H9 (cell line): ENCODE data around the gene IL1RAPL1. TPM values are rescaled to one million over a fixed set of nuclear protein-coding genes. Genes with fewer than 3 reads are reported as not detected.

Source experiments
- DNase-seq: peaks from one replicate; pipeline ENCODE4 v3.0.0-alpha.2; 2017
- H2AFZ ChIP-seq: one replicate; pipeline ENCODE4 v1.6.1; 2013; ENCODE audit warnings: mild to moderate bottlenecking, low read length, control low read depth, moderate library complexity
- H2AK5ac ChIP-seq: 2 replicates; pipeline ENCODE4 v1.6.1; 2013; ENCODE audit warnings: low read length, control low read depth, mixed read lengths; ENCODE audit not compliant: insufficient read length
- H2BK120ac ChIP-seq: one replicate; pipeline ENCODE4 v1.6.1; 2013; ENCODE audit warnings: low read depth, mild to moderate bottlenecking, low read length, control low read depth, inconsistent platforms; ENCODE audit not compliant: poor library complexity, severe bottlenecking
- H2BK12ac ChIP-seq: 2 replicates; pipeline ENCODE4 v1.6.1; 2013; ENCODE audit warnings: low read length, control low read depth, mixed read lengths, low read depth; ENCODE audit not compliant: insufficient read length
- H2BK15ac ChIP-seq: 2 replicates; pipeline ENCODE4 v1.6.1; 2013; ENCODE audit warnings: low read depth, low read length, control low read depth
- H2BK20ac ChIP-seq: one replicate; pipeline ENCODE4 v1.6.1; 2013; ENCODE audit warnings: low read depth, mild to moderate bottlenecking, low read length, control low read depth, inconsistent platforms; ENCODE audit not compliant: poor library complexity, severe bottlenecking
- H2BK5ac ChIP-seq: 2 replicates; pipeline ENCODE4 v1.6.1; 2013; ENCODE audit warnings: low read length, control low read depth, mixed read lengths; ENCODE audit not compliant: insufficient read length
- H3K14ac ChIP-seq: 2 replicates; pipeline ENCODE4 v1.6.1; 2013; ENCODE audit warnings: low read length, control low read depth; ENCODE audit not compliant: insufficient read depth
- H3K18ac ChIP-seq: 2 replicates; pipeline ENCODE4 v1.6.1; 2013; ENCODE audit warnings: low read depth, mild to moderate bottlenecking, mixed read lengths, low read length, control low read depth; ENCODE audit not compliant: insufficient read length
- H3K23ac ChIP-seq: 2 replicates; pipeline ENCODE4 v1.6.1; 2013; ENCODE audit warnings: low read length, control low read depth, mixed read lengths, low read depth; ENCODE audit not compliant: insufficient read length
- H3K23me2 ChIP-seq: 2 replicates; pipeline ENCODE4 v1.6.1; 2013; ENCODE audit warnings: low read depth, mild to moderate bottlenecking, mixed read lengths, low read length, control low read depth; ENCODE audit not compliant: insufficient read length, poor library complexity, severe bottlenecking
- H3K27ac ChIP-seq: 2 replicates; pipeline ENCODE4 v1.5.1; 2013; ENCODE audit warnings: low read length, control low read depth, mixed read lengths, low read depth; ENCODE audit not compliant: insufficient read length
- H3K27me3 ChIP-seq: 2 replicates; pipeline ENCODE4 v1.6.1; 2013; ENCODE audit warnings: low read length, control low read depth, inconsistent platforms; ENCODE audit not compliant: insufficient read depth
- H3K4ac ChIP-seq: 2 replicates; pipeline ENCODE4 v1.6.1; 2013; ENCODE audit warnings: low read depth, mild to moderate bottlenecking, control low read depth, inconsistent platforms, low read length, moderate library complexity
- H3K4me1 ChIP-seq: 2 replicates; pipeline ENCODE4 v1.6.1; 2013; ENCODE audit warnings: low read length, control low read depth, inconsistent platforms; ENCODE audit not compliant: insufficient read depth
- H3K4me2 ChIP-seq: 2 replicates; pipeline ENCODE4 v1.6.1; 2013; ENCODE audit warnings: low read length, control low read depth, mixed read lengths; ENCODE audit not compliant: insufficient read length, insufficient read depth
- H3K56ac ChIP-seq: 2 replicates; pipeline ENCODE4 v1.6.1; 2013; ENCODE audit warnings: low read depth, mild to moderate bottlenecking, mixed read lengths, low read length, control low read depth; ENCODE audit not compliant: insufficient read length
- H3K79me1 ChIP-seq: 2 replicates; pipeline ENCODE4 v1.6.1; 2013; ENCODE audit warnings: low read depth, mild to moderate bottlenecking, moderate library complexity, low read length, control low read depth, inconsistent platforms; ENCODE audit not compliant: insufficient read depth, poor library complexity, severe bottlenecking
- H3K79me2 ChIP-seq: 2 replicates; pipeline ENCODE4 v1.6.1; 2013; ENCODE audit warnings: low read length, control low read depth, inconsistent platforms; ENCODE audit not compliant: insufficient read depth
- H3K9ac ChIP-seq: 2 replicates; pipeline ENCODE4 v1.6.1; 2013; ENCODE audit warnings: low read length, control low read depth, mixed read lengths; ENCODE audit not compliant: insufficient read length; ENCODE audit errors: extremely low read depth
- H3K9me3 ChIP-seq: one replicate; pipeline ENCODE4 v1.6.1; 2013; ENCODE audit warnings: low read depth, low read length, inconsistent platforms; ENCODE audit not compliant: control insufficient read depth
- H3T11ph ChIP-seq: one replicate; pipeline ENCODE4 v1.6.1; 2013; ENCODE audit warnings: mild to moderate bottlenecking, low read length, control low read depth, inconsistent platforms
- H4K20me1 ChIP-seq: one replicate; pipeline ENCODE4 v1.6.1; 2013; ENCODE audit not compliant: control insufficient read depth, insufficient read length, insufficient read depth
- H4K5ac ChIP-seq: 2 replicates; pipeline ENCODE4 v1.6.1; 2013; ENCODE audit warnings: low read depth, mild to moderate bottlenecking, mixed read lengths, low read length, control low read depth; ENCODE audit not compliant: insufficient read length
- H4K8ac ChIP-seq: replicated peaks from 2 replicates; pipeline ENCODE4 v1.6.1; 2013; ENCODE audit warnings: low read length, control low read depth, mixed read lengths, low read depth; ENCODE audit not compliant: insufficient read length
- H4K91ac ChIP-seq: 2 replicates; pipeline ENCODE4 v1.6.1; 2013; ENCODE audit warnings: low read depth, mild to moderate bottlenecking, moderate library complexity, mixed read lengths, low read length, control low read depth; ENCODE audit not compliant: insufficient read length
- H3K27ac Mint-ChIP-seq, 3 experiments: 2 replicates in 2 of 3; 3 replicates in 1 of 3; pipeline ENCODE4 v1.8.0; 2020 to 2021; ENCODE audit warnings: mixed read lengths in 3 of 3, mild to moderate bottlenecking in 1 of 3, moderate library complexity in 1 of 3
- H3K27me3 Mint-ChIP-seq: 2 replicates; pipeline ENCODE4 v1.8.0; 2021; ENCODE audit warnings: low read depth, mild to moderate bottlenecking, moderate library complexity, mixed read lengths
- H3K36me3 Mint-ChIP-seq, 3 experiments: 2 replicates in 2 of 3; 3 replicates in 1 of 3; pipeline ENCODE4 v1.8.0; 2020 to 2021; ENCODE audit warnings: low read depth in 3 of 3, mixed read lengths in 3 of 3; ENCODE audit not compliant: insufficient read depth in 1 of 3
- H3K4me1 Mint-ChIP-seq, 2 experiments: 2 replicates each; pipeline ENCODE4 v1.8.0; 2020; ENCODE audit warnings: mixed read lengths in 2 of 2
- H3K4me3 Mint-ChIP-seq, 2 experiments: 2 replicates in 1 of 2; 3 replicates in 1 of 2; pipeline ENCODE4 v1.8.0; 2020 to 2021; ENCODE audit warnings: mild to moderate bottlenecking in 2 of 2, mixed read lengths in 2 of 2, moderate library complexity in 1 of 2
- H3K9me3 Mint-ChIP-seq, 2 experiments: 2 replicates in 1 of 2; 3 replicates in 1 of 2; pipeline ENCODE4 v1.8.0; 2020; ENCODE audit warnings: mild to moderate bottlenecking in 2 of 2, mixed read lengths in 2 of 2, moderate library complexity in 1 of 2
- CTCF ChIP-seq: fragments of 200-600 bp; sonication (generic); conservative IDR thresholded peaks from 3 replicates; pipeline ENCODE4 v1.8.0; 2021; ENCODE audit warnings: antibody characterized with exemption, mild to moderate bottlenecking
- WGBS: extraction: QIAGEN DNeasy Blood & Tissue Kit; methylation state at CpG from one replicate; pipeline ENCODE4 v1.1.7; 2013; ENCODE audit warnings: missing lambda C conversion rate, low lambda C conversion rate, mixed read lengths; ENCODE audit not compliant: insufficient read length; ENCODE audit errors: extremely low coverage; 5-methylcytosine and 5-hydroxymethylcytosine counted together
- total RNA-seq: library from RNA; stranded (reverse); gene quantifications from 2 replicates; pipeline ENCODE4 v1.2.1, GENCODE V29; 2021

IL1RAPL1 gene
- total RNA-seq, 1 experiment from 2014 or later: 0.31 TPM

- Histone ChIP-seq H2BK20ac (no peak overlapping the region), H3K27me3 (no peaks in the 10 kb centered on the region), H4K8ac (no peak overlapping the region), H4K20me1 (no peaks in the 10 kb centered on the region), H4K91ac (no peak overlapping the region), H3K23me2 (no peaks in the 10 kb centered on the region), H3K4me1 (no peaks in the 10 kb centered on the region), H3K9me3 (peaks cover 10% of the 10 kb centered on the region), H3K79me1 (no peaks in the 10 kb centered on the region), H2BK15ac (no peak overlapping the region), H3T11ph (no peak overlapping the region), H2BK120ac (no peak overlapping the region), H3K4ac (no peak overlapping the region), H3K79me2 (no peaks in the 10 kb centered on the region), H2BK5ac (no peak overlapping the region), H3K9ac (no peak overlapping the region), H3K18ac (no peak overlapping the region), H4K5ac (no peak overlapping the region), H3K14ac (no peak overlapping the region), H2AK5ac (no peak overlapping the region), H3K56ac (no peak overlapping the region), H3K23ac (no peak overlapping the region), H3K27ac (no peak overlapping the region), H2AFZ (no peak overlapping the region), H2BK12ac (no peak overlapping the region), H3K4me2 (no peak overlapping the region)
- Mint-ChIP-seq H3K4me1 (peaks cover 0 to 13% of the 10 kb centered on the region in 2 experiments; a peak in 2 of 4 replicates), H3K4me3 (no peak overlapping the region), H3K27ac (no peak overlapping the region), H3K36me3 (peaks cover 3 to 16% (median 14%) of the 10 kb centered on the region in 3 experiments; a peak in 5 of 7 replicates), H3K27me3 (no peaks in the 10 kb centered on the region; the same call in 1 of the 2 replicates), H3K9me3 (peaks cover 13 to 61% of the 10 kb centered on the region in 2 experiments)
- no peak for TF ChIP-seq CTCF
- WGBS: no CpG with 5 or more reads among the region's 1 CpG
- no peak for DNase-seq
Observed at GRCh38 chrX:28552322-28552721, 34.9 kb upstream of the IL1RAPL1 start.
